ENCODE data around the gene LAMA3. TPM values are rescaled to one million over a fixed set of nuclear protein-coding genes. Genes with fewer than 3 reads are reported as not detected.
A peak's percentile ranks its signal among the peaks of the same experiment; 100 is the strongest.

The LAMA3 gene
- total and polyA plus RNA-seq, 8 donors: 4.3 to 182 (median 26.6) TPM

DNA sequence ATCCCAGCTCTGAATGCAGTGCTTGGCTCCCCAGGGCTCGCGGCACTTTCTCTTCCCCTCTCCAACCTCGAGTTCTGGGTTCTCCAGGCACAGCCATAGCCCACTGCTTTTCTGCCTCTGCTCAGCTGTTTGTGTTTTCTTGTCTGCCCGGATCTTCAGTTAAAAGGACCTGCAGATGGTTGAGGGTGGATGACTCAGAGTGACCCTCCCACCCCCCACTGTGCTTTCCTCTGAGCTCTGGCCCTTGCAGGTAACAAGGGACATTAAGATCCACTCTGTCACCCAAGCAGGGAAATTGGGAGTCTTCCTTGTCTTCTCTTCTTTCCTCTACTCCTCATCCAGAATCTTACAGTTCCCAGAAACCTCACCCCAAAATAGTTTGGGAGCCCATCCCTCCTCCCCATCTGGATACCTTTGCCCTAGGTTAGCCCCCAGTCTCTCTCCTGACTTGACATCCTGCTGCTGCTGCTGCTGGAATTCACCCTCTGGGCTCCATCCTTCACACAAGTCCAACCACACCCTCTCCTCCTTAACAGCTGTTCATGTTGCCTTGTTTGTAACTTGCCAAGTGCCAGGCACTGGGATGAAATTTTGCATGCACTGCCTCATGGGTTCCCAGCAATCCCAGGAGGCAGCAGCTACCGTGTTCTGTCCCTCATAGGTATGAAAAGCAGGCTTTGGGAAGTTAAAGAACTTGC is 167.4 kb downstream of the LAMA3 start:
- no peak for TF ChIP-seq POLR2A (IDR thresholded peaks at IDR 0.05)
- TF ChIP-seq, protein P1, sequence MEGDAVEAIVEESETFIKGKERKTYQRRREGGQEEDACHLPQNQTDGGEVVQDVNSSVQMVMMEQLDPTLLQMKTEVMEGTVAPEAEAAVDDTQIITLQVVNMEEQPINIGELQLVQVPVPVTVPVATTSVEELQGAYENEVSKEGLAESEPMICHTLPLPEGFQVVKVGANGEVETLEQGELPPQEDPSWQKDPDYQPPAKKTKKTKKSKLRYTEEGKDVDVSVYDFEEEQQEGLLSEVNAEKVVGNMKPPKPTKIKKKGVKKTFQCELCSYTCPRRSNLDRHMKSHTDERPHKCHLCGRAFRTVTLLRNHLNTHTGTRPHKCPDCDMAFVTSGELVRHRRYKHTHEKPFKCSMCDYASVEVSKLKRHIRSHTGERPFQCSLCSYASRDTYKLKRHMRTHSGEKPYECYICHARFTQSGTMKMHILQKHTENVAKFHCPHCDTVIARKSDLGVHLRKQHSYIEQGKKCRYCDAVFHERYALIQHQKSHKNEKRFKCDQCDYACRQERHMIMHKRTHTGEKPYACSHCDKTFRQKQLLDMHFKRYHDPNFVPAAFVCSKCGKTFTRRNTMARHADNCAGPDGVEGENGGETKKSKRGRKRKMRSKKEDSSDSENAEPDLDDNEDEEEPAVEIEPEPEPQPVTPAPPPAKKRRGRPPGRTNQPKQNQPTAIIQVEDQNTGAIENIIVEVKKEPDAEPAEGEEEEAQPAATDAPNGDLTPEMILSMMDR (IDR thresholded peaks at IDR 0.05): no peak
- Histone ChIP-seq H3K9me3 (no peaks in the 10 kb centered on the region), H3K36me3 (peaks cover 0 to 41% (median 12%) of the 10 kb centered on the region in 4 donors), H3K27me3 (no peaks in the 10 kb centered on the region), H3K4me3 (no peak overlapping the region), H3K27ac (no peak overlapping the region), H3K4me1 (peaks cover 0 to 3% (median 0%) of the 10 kb centered on the region in 4 donors)
- intact Hi-C loops (cut with DNase I; ENCODE audit: low total_unique reads): no loop called here
- 74 to 90% (median 81%) methylated on average over 5 of the region's 5 CpGs for WGBS, 5 donors
- DNase-seq: no peak

DNA sequence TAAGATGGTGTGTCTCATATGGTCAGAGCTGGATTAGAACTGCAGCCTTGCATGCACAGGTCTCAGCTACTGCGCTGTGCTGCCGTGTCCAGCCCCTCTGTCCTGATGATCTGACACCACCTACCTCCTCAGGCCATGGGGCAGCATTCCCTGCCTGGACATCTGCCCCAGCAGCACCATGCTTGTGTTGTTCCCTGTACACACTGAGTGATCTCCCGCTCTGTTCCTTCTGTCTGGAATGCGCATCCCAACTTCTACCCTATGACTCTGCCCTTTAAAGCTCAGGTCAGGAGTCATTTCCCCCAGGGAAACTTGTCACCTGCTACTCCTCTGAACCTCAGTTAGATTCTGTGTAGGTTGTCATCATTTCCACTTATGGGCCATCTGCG is 167.9 kb downstream of the LAMA3 start:
- H3K36me3 ChIP-seq: peaks cover 0 to 46% (median 12%) of the 10 kb centered on the region in 4 donors
- H3K4me3 ChIP-seq: no peak overlapping the region
- 85 to 99% (median 97%) methylated on average over 5 of the region's 5 CpGs for WGBS, 5 donors
- H3K27me3 ChIP-seq: no peaks in the 10 kb centered on the region
- no peak for DNase-seq
- no peaks in the 10 kb centered on the region for H3K9me3 ChIP-seq
- no peak overlapping the region for H3K27ac ChIP-seq
- intact Hi-C loops (cut with DNase I; ENCODE audit: low total_unique reads): no loop called here
- H3K4me1 ChIP-seq: peaks cover 0 to 6% (median 0%) of the 10 kb centered on the region in 4 donors
- TF ChIP-seq, protein P1 (IDR thresholded peaks at IDR 0.05): no peak
- TF ChIP-seq POLR2AphosphoS5 (IDR thresholded peaks at IDR 0.05) (no peak), EP300 (IDR thresholded peaks at IDR 0.05) (no peak)

DNA sequence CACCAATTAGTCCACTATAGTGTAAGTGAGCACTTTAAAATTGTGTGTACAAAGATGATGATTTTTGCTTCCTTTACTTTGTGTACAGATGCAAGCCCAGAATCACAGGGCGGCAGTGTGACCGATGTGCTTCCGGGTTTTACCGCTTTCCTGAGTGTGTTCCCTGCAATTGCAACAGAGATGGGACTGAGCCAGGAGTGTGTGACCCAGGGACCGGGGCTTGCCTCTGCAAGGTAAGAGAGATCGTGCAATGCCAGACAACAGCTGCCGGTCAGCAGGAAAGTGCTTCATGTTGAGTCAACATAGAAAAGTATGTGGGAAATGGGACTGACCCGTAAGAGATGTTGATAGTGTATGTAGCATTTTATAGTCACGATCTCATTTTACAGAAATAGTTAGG is 168.5 kb downstream of the LAMA3 start:
- no peak for TF ChIP-seq POLR2A (IDR thresholded peaks at IDR 0.05)
- TF ChIP-seq POLR2AphosphoS5 (IDR thresholded peaks at IDR 0.05): no peak
- TF ChIP-seq, protein P1 (IDR thresholded peaks at IDR 0.05): no peak
- no peak for TF ChIP-seq EP300 (IDR thresholded peaks at IDR 0.05)
- peak; percentile 43 to 48 for DNase-seq
- Histone ChIP-seq H3K27ac (no peak overlapping the region), H3K4me3 (no peak overlapping the region), H3K9me3 (no peaks in the 10 kb centered on the region), H3K4me1 (peaks cover 0 to 6% (median 0%) of the 10 kb centered on the region in 4 donors), H3K27me3 (no peaks in the 10 kb centered on the region), H3K36me3 (peaks cover 0 to 51% (median 12%) of the 10 kb centered on the region in 4 donors)
- 66 to 79% (median 77%) methylated on average over 9 of the region's 9 CpGs for WGBS, 5 donors
- intact Hi-C loops (cut with DNase I; ENCODE audit: low total_unique reads): no loop called here

DNA sequence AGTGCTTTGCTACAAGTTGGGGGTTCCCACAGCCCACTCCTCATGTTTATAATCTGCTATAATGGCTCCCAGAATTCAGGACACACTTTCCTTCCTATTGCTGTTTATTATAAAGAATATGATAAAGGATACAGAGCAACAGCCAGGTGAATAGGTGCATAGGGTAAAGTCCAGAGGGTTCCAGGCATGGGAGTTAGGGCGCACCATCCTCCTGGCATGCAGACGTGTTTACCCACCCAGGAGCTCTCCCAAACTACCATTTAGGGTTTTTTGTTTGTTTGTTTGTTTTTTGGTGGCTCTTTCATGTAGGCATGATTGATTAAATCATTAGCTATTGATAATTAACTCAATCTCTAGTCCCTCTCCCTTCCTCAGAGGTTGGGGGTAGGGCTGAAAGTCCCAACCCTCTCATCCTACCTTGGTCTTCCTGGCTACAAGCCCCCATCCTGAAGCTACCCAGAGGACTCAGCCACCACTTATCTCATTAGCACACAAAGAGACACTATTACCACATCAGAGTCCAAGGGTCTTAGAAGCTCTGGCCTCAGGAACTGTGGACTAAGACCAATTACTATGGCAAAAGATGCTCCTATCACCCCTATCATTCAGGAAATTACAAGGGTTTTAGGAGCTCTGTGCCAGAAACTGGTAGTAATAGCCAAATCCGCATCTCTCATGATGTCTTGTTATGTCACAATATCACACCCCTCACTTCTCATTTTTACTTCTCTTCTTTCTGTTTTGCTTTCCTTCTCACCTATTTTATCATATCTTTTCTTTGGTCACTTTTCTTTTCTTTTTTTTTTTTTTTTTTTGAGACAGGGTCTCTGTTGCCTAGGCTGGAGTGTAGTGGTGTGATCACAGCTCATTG is 170.4 kb downstream of the LAMA3 start:
- intact Hi-C loops (cut with DNase I; ENCODE audit: low total_unique reads): no loop called here
- TF ChIP-seq POLR2A (IDR thresholded peaks at IDR 0.05) (no peak), POLR2AphosphoS5 (IDR thresholded peaks at IDR 0.05) (no peak), EP300 (IDR thresholded peaks at IDR 0.05) (no peak)
- TF ChIP-seq, protein P1 (IDR thresholded peaks at IDR 0.05): no peak
- no peak for DNase-seq
- peaks cover 0 to 6% (median 0%) of the 10 kb centered on the region in 4 donors for H3K4me1 ChIP-seq
- H3K27ac ChIP-seq: no peak overlapping the region
- no peak overlapping the region for H3K4me3 ChIP-seq
- H3K27me3 ChIP-seq: no peaks in the 10 kb centered on the region
- no peaks in the 10 kb centered on the region for H3K9me3 ChIP-seq
- peaks cover 0 to 51% (median 12%) of the 10 kb centered on the region in 4 donors for H3K36me3 ChIP-seq
- WGBS, 5 donors: 66 to 93% (median 88%) methylated on average over 3 of the region's 3 CpGs
